ENCODE results near the gene FBXL14. TPM values are rescaled to one million over a fixed set of nuclear protein-coding genes. Genes with fewer than 3 reads are reported as not detected.
A peak's percentile ranks its signal among the peaks of the same experiment; 100 is the strongest.

FBXL14 gene
- total and polyA plus RNA-seq, 12 donors, result 1.5 to 8.4 (median 6.5) TPM

GRCh38 chr12:1607940-1608712, 13.7 kb upstream of the FBXL14 start:
- Histone ChIP-seq H3K4me3 (no peak overlapping the region), H3K9me3 (no peaks in the 10 kb centered on the region), H3K36me3 (no peaks in the 10 kb centered on the region), H3K27ac (peak overlapping the region in 6 of 10 donors; percentile 16 to 65 (median 42)), H3K27me3 (no peaks in the 10 kb centered on the region), H3K4me1 (peaks cover 6 to 56% (median 31%) of the 10 kb centered on the region in 9 donors)
- no peak for TF ChIP-seq CTCF (IDR thresholded peaks at IDR 0.05)
- 87 to 90% methylated on average over 3 of the region's 3 CpGs for WGBS, 2 donors
- intact Hi-C loops (cut with DNase I), result no loop called here
- ATAC-seq (no peak), DNase-seq (no peak)

- peak; percentile 90 to 92 for DNase-seq
- Histone ChIP-seq H3K4me1 (peaks cover 6 to 49% (median 23%) of the 10 kb centered on the region in 9 donors), H3K9me3 (no peaks in the 10 kb centered on the region), H3K4me3 (peak overlapping the region in 9 of 10 donors; percentile 31 to 65 (median 57)), H3K27me3 (no peaks in the 10 kb centered on the region), H3K36me3 (no peaks in the 10 kb centered on the region), H3K27ac (peak overlapping the region; percentile 80 to 98 (median 91))
- 5% methylated on average over 12 of the region's 12 CpGs for WGBS, 2 donors
- TF ChIP-seq CTCF (IDR thresholded peaks at IDR 0.05), result no peak
- intact Hi-C loops (cut with DNase I), result no loop called here
- peak; percentile 76 to 86 (median 78) for ATAC-seq
These were observed 11.7 kb upstream of the FBXL14 start for GRCh38 chr12:1606021-1606622.

GRCh38 chr12:1605129-1606020, 11.0 kb upstream of the FBXL14 start:
- DNase-seq, result peak; percentile 53 to 85
- ATAC-seq, result peak; percentile 79 to 92 (median 86)
- Histone ChIP-seq H3K27me3 (no peaks in the 10 kb centered on the region), H3K4me1 (peaks cover 6 to 50% (median 23%) of the 10 kb centered on the region in 9 donors), H3K9me3 (no peaks in the 10 kb centered on the region), H3K4me3 (peak overlapping the region; percentile 20 to 65 (median 54)), H3K36me3 (no peaks in the 10 kb centered on the region), H3K27ac (peak overlapping the region; percentile 80 to 98 (median 91))
- WGBS, 2 donors, result 0 to 2% methylated on average over 22 of the region's 22 CpGs
- peak; percentile 60 to 92 (median 81) for TF ChIP-seq CTCF (IDR thresholded peaks at IDR 0.05)
- intact Hi-C loops (cut with DNase I), result no loop called here

GRCh38 chr12:1604464-1604863, 10.1 kb upstream of the FBXL14 start:
- no peaks in the 10 kb centered on the region for H3K36me3 ChIP-seq
- ATAC-seq (peak in 1 of 8 donors; percentile 21), DNase-seq (no peak)
- 66 to 79% methylated on average over 3 of the region's 3 CpGs for WGBS, 2 donors
- intact Hi-C loops (cut with DNase I), result no loop called here
- no peak for TF ChIP-seq CTCF (IDR thresholded peaks at IDR 0.05)
- no peak overlapping the region for H3K27ac ChIP-seq
- H3K4me3 ChIP-seq, result no peak overlapping the region
- no peaks in the 10 kb centered on the region for H3K27me3 ChIP-seq
- H3K4me1 ChIP-seq, result peaks cover 6 to 50% (median 23%) of the 10 kb centered on the region in 9 donors
- H3K9me3 ChIP-seq, result no peaks in the 10 kb centered on the region

Measured in heart right ventricle (tissue), 16 donors.